Measurements from ENCODE around the gene APEX2.

APEX2 gene

GRCh38 chrX:55057675-55058249, 57.6 kb downstream of the APEX2 start:
- FAIRE-seq: peak; percentile 75
- TF ChIP-seq TAF1 (IDR thresholded peaks at IDR 0.05; ENCODE audit: borderline replicate concordance, low read depth, low read length): no peak
- no peak for TF ChIP-seq POLR2A (IDR thresholded peaks at IDR 0.05; ENCODE audit: low read depth, low read length)
- TF ChIP-seq POLR2AphosphoS5 (IDR thresholded peaks at IDR 0.05; ENCODE audit: low read depth, low read length): no peak
- DNase-seq (ENCODE audit: insufficient read length): no peak
